DND-41 (cell line): Measurements from ENCODE around the gene CLEC3A.

Experiments used
- ATAC-seq: fragments of 200-7000 bp; cut with Tn5 transposase; 3 replicates; pipeline ENCODE4 v1.9.1; 2021; ENCODE audit warnings: low read depth; ENCODE audit not compliant: insufficient read depth
- DNase-seq: peaks from one replicate; pipeline ENCODE4 v3.0.0-alpha.2; 2020
- H2AFZ ChIP-seq: 2 replicates; pipeline ENCODE4 v1.6.0; 2012; ENCODE audit warnings: low read depth, low read length
- H3K27ac ChIP-seq: 2 replicates; pipeline ENCODE4 v1.5.1; 2012; ENCODE audit warnings: low read length, inconsistent platforms
- H3K27me3 ChIP-seq: fragments of 200-600 bp; sonication (generic); 2 replicates; pipeline ENCODE4 v1.6.0; 2012; ENCODE audit warnings: low read length, mild to moderate bottlenecking, inconsistent platforms; ENCODE audit not compliant: insufficient read depth, poor library complexity
- H3K36me3 ChIP-seq: 2 replicates; pipeline ENCODE4 v1.5.1; 2012; ENCODE audit warnings: low read length, inconsistent platforms; ENCODE audit not compliant: insufficient read depth
- H3K4me1 ChIP-seq: 2 replicates; pipeline ENCODE4 v1.5.1; 2012; ENCODE audit warnings: mild to moderate bottlenecking, low read length; ENCODE audit not compliant: insufficient read depth
- H3K4me2 ChIP-seq: 2 replicates; pipeline ENCODE4 v1.6.0; 2012; ENCODE audit warnings: mild to moderate bottlenecking, moderate library complexity, low read length, inconsistent platforms; ENCODE audit not compliant: insufficient read depth
- H3K4me3 ChIP-seq, 2 experiments: fragments of 200-600 bp in 1 of 2; shearing (Covaris generic) in 1 of 2; 2 replicates each; pipeline ENCODE4 v1.5.1; 2012 to 2016; ENCODE audit warnings: inconsistent platforms in 2 of 2, low read length in 2 of 2, mild to moderate bottlenecking in 2 of 2, low read depth in 1 of 2, moderate library complexity in 1 of 2
- H3K79me2 ChIP-seq: 2 replicates; pipeline ENCODE4 v1.6.0; 2012; ENCODE audit warnings: low read length, inconsistent platforms; ENCODE audit not compliant: insufficient read depth
- H3K9ac ChIP-seq: 2 replicates; pipeline ENCODE4 v1.6.0; 2012; ENCODE audit warnings: low read depth, mild to moderate bottlenecking, inconsistent platforms, low read length, moderate library complexity
- H3K9me3 ChIP-seq: 2 replicates; pipeline ENCODE4 v1.5.1; 2012; ENCODE audit warnings: low read length, moderate library complexity, mild to moderate bottlenecking, inconsistent platforms; ENCODE audit not compliant: insufficient read depth, severe bottlenecking
- H4K20me1 ChIP-seq: 2 replicates; pipeline ENCODE4 v1.6.0; 2012; ENCODE audit warnings: low read length; ENCODE audit not compliant: insufficient read depth
- EZH2 ChIP-seq: IDR thresholded peaks from 3 replicates; pipeline ENCODE4 v1.6.1; 2012; ENCODE audit warnings: borderline replicate concordance, low read depth, mild to moderate bottlenecking, moderate library complexity, low read length, inconsistent platforms; ENCODE audit not compliant: severe bottlenecking
- TF ChIP-seq, protein P1 (sequence below): IDR thresholded peaks from 2 replicates; pipeline ENCODE4 v1.5.1; 2012; ENCODE audit warnings: borderline replicate concordance, low read length, moderate library complexity, mild to moderate bottlenecking; ENCODE audit not compliant: poor library complexity, severe bottlenecking; ENCODE audit errors: extremely low read depth

CLEC3A gene

DNA sequence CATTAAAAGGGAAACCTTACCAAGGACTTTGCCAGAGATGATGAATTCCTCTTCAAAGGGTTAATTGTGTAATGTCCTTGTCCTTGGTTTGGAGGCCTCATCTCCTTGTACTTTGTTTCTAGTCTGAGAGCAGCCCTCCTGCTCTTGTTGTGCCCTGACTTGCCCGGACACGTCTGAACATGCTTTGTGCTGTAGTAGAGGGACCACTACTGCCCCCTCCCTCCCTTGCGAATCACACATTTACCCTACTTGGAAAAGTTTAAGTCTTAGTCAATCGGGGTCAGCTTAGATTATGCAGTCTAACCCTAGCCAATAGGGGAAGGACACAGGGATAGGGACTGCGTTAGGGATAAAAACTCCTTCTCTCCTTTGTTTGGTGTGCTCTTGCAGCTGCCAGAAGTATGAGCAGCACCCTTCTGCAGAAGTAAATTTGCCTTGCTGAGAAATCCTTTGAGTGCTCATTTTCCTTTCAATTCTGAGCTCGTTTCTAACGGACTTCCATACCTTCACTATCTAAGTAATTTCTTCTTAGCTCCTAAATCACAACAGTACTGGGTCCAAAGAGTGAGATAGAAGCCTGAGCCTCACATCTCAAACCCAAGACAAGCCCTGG lies 26.4 kb upstream of the CLEC3A start:
- no peaks in the 10 kb centered on the region for H3K79me2 ChIP-seq
- no peaks in the 10 kb centered on the region for H3K27me3 ChIP-seq
- no peak overlapping the region for H3K4me2 ChIP-seq
- no peak overlapping the region for H3K9ac ChIP-seq
- ATAC-seq (no peak), DNase-seq (no peak)
- no peak for TF ChIP-seq EZH2
- TF ChIP-seq, protein P1, sequence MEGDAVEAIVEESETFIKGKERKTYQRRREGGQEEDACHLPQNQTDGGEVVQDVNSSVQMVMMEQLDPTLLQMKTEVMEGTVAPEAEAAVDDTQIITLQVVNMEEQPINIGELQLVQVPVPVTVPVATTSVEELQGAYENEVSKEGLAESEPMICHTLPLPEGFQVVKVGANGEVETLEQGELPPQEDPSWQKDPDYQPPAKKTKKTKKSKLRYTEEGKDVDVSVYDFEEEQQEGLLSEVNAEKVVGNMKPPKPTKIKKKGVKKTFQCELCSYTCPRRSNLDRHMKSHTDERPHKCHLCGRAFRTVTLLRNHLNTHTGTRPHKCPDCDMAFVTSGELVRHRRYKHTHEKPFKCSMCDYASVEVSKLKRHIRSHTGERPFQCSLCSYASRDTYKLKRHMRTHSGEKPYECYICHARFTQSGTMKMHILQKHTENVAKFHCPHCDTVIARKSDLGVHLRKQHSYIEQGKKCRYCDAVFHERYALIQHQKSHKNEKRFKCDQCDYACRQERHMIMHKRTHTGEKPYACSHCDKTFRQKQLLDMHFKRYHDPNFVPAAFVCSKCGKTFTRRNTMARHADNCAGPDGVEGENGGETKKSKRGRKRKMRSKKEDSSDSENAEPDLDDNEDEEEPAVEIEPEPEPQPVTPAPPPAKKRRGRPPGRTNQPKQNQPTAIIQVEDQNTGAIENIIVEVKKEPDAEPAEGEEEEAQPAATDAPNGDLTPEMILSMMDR, result no peak
- no peak overlapping the region for H2AFZ ChIP-seq
- H3K9me3 ChIP-seq, result no peaks in the 10 kb centered on the region
- no peaks in the 10 kb centered on the region for H3K36me3 ChIP-seq
- no peaks in the 10 kb centered on the region for H3K4me1 ChIP-seq
- no peak overlapping the region for H3K27ac ChIP-seq
- H4K20me1 ChIP-seq, result no peaks in the 10 kb centered on the region
- H3K4me3 ChIP-seq, result no peak overlapping the region

DNA sequence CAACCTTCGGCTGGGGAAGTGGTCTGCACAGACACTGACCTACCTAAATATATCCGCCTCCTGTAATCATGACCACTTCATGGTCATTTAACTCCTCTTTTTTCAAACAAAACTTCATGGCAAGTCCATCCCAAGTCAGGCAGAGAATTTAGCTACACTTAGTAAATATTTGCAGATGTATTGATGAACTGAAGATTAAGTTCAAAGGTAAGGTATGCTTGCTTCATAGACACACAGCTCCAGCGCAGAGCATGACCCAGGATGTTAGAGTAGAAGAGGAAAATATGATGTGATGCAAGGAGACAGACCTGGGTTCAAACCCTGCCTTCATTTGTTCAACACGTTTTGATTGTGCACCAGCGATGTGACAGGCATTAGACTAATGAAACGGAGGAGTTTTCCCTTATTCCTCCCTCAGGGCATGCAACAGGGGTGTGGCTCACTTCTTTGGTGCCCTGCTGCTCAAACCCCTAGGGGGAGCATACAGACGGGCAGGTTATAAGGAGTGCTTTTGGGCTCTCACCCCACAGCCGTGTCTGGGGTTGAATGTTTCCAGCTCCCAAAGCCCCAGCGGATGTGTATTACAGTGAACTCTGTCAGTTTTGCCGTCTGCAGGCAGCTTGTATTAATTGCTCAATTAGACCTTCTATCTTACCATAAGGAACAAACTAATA lies 23.9 kb upstream of the CLEC3A start:
- Histone ChIP-seq H3K27me3 (no peaks in the 10 kb centered on the region), H2AFZ (no peak overlapping the region), H3K27ac (no peak overlapping the region), H3K4me3 (no peak overlapping the region), H4K20me1 (no peaks in the 10 kb centered on the region), H3K9ac (no peak overlapping the region), H3K9me3 (no peaks in the 10 kb centered on the region), H3K4me1 (0 out of 2 replicates have a peak, but pooled peaks cover 5% of the 10 kb centered on the region), H3K79me2 (no peaks in the 10 kb centered on the region), H3K4me2 (no peak overlapping the region), H3K36me3 (no peaks in the 10 kb centered on the region)
- TF ChIP-seq, protein P1, result no peak
- no peak for TF ChIP-seq EZH2
- ATAC-seq (no peak), DNase-seq (no peak)

DNA sequence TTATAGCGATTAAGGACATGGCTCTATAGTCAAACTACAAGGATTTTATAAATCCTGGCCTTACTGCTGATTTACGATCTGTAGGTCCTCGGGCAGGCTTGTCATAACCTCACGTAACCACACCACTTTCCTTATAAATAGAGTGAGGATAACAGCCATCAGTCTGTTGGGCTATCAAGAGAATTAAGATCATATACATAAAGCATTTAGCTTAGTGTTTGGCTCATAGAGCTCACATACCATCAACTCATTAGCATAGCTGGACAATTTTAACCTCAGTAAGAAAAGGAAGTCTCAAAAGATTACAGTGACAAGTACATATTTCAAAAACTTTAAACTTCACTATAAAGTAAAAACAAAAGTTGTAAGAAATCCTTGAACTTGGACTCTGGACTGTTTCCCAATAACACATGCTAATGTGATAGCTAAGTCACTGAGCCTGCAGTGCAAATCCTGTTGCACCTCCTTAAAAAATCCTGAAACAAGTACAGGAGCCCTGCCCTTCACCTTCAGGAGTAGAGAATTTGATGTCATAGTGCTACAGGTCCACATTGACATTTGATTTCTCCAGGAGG lies 20.8 kb upstream of the CLEC3A start:
- Histone ChIP-seq H3K9ac (no peak overlapping the region), H3K36me3 (no peaks in the 10 kb centered on the region), H3K4me3 (no peak overlapping the region), H4K20me1 (no peaks in the 10 kb centered on the region), H3K4me1 (0 out of 2 replicates have a peak, but pooled peaks cover 5% of the 10 kb centered on the region), H2AFZ (no peak overlapping the region), H3K27me3 (no peaks in the 10 kb centered on the region), H3K79me2 (no peaks in the 10 kb centered on the region), H3K4me2 (no peak overlapping the region), H3K27ac (no peak overlapping the region), H3K9me3 (no peaks in the 10 kb centered on the region)
- no peak for DNase-seq
- no peak for ATAC-seq
- TF ChIP-seq, protein P1, result no peak
- TF ChIP-seq EZH2, result no peak
